Measurements from ENCODE around the gene SCCPDH.

Gene SCCPDH

DNA sequence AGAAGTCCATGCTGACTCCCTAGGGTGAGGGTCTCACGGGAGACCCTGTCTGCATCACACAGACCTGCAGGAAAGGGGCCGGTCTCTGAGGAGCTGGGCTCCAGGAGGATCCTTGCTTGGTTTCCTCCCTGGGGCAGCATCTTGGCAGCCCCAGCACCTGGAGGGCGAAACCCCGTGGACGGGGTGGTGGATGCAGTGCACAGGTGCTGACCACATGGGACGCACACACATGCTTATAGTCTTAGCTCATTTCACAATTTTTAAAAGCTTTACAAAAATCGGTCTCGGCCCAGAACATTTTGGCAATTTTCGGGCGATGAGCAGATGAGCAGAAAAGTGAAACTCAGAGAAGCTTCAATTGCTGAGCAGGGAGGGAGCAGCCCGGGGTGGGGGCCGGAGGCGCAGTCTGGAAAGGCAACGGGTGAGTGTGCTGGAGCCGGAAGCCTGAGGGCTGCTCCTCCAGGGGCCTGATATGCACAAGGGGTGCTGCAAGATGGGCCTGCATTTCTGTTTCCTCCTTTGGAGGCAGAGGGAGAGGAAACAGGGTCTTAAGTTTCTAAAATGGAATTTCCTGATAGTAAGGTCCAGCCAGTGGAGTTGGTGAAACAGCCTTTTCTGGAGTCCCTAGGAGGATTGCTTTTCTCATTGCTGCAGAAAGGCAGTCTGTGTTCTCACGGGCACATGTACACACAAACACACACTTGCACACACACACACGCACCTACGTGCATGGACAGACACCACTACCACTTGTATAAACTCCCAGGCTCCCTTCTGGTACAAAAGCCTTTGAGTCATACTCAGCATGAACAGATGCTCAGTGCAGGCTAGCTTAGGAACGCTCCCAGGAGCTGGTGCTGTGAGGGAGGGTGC is 60.6 kb downstream of the SCCPDH start:
- in situ Hi-C loops (cut with MboI; ENCODE audit: low sequenced_read_pairs) = no loop called here

DNA sequence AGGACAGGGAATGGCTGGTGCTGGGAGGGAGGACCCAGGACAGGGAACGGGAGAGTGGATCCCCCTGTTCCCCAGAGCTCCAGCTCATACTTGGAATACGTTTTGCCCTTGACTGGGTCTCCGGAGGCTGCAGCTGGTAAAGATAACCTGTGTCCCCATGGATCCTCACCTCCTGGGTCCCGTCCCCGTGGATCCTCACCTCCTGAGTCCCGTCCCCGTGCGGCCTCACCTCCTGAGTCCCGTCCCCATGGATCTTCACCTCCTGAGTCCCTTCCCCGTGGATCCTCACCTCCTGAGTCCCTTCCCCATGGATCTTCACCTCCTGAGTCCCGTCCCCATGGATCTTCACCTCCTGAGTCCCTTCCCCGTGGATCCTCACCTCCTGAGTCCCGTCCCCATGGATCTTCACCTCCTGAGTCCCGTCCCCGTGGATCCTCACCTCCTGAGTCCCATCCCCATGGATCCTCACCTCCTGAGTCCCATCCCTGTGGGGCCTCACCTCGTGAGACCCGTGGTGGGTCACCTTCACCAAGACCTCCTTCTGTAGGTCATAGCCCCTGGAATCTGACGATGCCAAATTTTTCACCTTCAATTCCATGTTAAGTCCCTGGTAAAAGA is 61.4 kb downstream of the SCCPDH start:
- in situ Hi-C loops (cut with MboI; ENCODE audit: low sequenced_read_pairs) = no loop called here

DNA sequence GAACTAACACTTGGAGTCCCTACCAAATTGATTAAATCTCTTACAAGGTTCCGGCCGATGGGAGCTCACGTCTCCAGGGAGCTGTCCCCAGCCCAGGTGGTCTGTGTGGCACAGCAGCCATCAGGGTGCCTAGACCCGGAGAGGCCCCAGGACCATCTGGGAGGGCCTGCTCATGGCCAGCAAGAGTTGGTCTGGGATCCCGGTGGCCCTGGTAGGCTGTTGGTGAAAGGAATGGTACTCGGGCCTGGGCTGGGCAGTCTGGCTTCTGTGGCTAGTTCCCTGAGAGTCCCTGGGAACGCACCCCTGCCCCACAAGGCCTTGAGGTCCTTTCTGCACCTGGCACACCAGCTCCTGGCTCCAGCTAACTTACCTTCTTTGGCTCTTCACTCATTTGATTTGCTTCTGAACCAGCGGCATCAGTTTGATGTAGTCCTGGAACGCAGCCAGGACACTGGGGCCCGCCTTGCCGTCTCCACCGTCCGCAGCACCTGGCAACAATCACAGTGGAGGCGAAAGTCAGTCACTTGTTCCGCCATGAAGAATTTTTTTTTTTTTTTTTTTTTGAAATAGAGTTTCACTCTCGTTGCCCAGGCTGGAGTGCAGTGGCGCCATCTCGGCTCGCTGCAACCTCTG is 62.5 kb downstream of the SCCPDH start:
- in situ Hi-C loops (cut with MboI; ENCODE audit: low sequenced_read_pairs) = no loop called here

DNA sequence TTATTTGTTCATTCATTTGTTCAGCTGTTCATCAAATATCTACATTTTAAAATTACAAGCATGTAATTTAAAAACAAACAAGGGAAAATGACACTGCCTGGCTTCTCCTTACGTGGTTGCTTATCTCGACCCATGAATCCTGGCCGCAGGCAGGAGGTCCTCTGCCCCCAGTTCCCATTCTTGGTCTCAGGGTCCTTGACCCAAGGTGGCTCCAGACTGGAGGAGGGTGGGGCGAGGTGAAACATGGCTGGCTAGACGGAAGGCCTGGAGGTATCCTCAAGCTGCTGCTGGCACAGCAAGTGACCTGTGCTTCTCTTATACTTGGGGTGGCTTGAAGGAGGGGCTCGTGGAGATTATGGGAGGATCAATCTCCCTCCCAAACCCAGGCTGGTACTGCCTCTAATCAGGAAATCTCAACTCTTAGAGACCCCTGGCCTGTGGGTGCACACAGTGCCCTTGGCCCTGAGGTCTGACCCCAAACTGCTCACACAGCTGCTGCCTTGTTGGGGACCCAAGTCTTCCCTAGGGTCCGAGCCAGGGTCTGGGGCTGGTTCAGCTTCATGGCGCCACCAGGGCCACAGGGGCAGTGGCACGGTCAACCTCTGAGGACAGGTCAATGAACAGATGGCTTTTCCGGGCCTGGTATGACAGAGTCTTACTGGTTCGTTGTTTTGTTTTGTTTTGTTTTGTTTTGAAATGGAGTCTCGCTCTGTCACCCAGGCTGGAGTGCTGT is 63.7 kb downstream of the SCCPDH start:
- in situ Hi-C loops (cut with MboI; ENCODE audit: low sequenced_read_pairs) = no loop called here

DNA sequence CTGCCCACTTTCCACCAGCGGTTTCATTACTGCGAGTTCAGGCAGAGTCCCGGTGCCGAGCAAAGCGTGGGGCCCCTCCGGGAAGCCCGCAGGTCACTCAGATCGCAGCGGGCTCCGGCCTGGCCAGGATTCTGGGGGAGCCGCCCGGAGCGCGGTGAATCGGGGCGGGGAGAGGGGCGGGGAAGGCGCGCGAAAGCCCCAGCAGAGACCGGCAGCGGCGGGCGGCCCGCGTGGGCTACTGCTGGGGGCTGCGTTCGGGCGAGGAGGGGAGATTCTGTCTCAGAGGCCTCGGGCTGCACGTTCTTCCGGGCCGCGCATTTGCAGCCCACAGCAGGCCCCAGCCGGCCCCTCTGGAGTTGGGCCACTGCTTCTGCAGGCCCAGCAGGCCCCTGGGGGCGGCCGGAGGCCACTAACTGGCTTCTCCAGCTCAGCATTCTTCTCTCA is 64.7 kb downstream of the SCCPDH start:
- in situ Hi-C loops (cut with MboI; ENCODE audit: low sequenced_read_pairs) = no loop called here

DNA sequence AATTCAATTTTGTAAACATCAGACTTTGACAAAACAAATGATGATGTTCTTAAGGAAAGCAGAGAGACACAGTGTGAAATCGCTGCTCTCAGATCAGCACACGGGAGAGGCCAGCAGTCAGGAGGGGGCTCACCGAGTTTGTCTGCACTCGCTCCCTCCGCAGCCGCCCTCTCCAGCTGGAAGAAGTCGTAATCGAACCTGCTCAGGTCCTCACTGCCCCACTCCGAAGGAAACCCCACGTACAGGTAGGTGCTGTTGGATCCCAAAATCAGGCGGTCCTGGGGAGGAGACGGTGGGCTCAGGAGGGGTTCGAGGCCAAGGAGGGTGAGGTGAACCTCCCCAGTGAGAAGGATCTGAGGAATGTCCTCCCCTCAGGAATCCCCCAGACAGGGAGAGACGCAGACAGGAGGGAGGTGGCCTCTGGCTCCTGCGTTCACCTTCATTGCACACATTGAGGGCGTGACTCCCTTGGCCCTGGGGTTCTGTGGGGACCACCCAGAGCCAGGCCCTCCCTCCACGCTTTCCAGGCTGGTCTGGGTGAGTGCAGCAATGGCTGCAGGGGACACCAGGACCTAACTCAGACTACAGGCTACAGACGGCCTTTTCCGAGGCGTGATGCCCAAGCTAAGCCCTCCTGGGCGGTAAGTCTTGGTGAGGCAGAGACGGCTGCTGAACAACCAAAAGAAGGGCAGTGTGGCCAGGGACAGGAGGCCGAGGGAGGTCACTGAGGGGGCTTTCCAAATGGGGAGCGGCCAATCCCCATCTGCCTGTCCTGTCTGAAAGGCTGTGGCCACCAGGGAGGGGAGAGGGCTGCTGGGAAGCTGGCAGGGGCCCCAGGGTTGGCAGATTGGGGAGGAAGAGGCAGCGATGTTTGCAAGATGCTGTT is 65.5 kb downstream of the SCCPDH start:
- in situ Hi-C loops (cut with MboI; ENCODE audit: low sequenced_read_pairs) = no loop called here

DNA sequence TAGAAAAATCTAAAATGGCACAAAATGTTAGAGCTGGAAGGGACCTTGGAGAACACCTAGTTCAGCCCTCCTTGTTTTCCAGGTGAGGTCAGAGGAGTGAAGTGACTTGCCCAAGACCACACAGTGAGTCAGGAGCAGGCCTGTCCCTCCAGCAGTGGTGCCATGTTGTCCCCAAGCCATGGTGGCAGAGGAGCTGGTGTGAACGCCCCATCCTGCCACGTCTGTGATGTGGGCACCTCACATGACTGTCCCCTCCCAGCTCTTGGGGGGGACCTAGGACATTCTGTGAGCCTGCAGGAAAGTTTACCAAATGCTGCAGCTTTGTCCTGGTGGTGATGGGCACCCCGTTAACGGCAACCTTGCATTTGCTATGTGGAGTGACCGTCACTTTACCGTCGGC is 66.2 kb downstream of the SCCPDH start:
- in situ Hi-C loops (cut with MboI; ENCODE audit: low sequenced_read_pairs) = no loop called here

DNA sequence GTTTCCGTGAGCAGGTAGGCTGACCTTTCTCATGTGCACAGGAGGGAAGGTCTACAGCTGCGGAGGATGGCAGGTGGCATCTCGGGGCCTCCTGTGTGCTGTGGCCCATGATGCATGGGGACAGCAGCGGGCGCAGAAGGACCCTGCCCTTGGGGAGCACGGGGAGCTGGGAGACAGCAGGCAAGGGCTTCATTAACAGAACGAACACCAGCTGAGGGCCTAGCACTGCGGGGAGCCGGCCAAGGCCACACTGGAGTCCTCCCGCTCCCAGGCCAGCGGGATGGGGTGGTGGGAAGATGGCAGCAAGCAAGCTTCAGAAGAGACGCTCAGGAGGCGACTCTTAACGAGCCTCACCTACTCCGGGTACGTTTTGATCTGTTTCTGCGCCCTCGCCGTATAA is 66.6 kb downstream of the SCCPDH start:
- in situ Hi-C loops (cut with MboI; ENCODE audit: low sequenced_read_pairs) = no loop called here

DNA sequence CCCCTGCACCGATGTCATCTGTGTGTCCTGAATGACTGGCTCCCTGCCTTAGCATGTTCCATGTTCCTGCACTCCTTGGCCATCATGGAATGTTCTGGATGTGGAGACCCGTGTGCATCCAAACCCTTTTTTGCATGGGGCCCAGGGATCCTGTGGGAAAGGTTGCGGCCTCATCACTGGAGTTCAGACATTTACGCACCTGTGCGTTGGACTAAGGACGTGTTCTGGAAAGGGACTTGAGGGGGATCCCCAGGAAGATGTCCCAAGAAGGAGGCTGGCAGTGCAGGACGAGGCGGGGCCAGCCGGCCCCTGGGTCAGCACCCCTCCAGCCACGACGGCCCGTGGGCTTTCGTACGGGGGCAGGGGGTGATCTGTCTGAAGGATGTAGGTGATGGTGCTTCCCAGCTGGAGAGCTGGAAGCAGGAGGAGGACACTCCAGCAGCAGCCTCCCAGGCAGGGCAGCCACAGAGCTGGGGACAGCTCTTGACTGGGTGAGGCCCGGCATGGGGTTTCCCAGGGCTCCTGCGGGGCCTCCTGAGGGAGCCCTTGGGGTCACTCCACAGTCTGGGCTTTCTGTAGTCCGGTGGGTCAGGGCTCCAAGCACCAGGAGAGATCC is 67.2 kb downstream of the SCCPDH start:
- in situ Hi-C loops (cut with MboI; ENCODE audit: low sequenced_read_pairs) = no loop called here

DNA sequence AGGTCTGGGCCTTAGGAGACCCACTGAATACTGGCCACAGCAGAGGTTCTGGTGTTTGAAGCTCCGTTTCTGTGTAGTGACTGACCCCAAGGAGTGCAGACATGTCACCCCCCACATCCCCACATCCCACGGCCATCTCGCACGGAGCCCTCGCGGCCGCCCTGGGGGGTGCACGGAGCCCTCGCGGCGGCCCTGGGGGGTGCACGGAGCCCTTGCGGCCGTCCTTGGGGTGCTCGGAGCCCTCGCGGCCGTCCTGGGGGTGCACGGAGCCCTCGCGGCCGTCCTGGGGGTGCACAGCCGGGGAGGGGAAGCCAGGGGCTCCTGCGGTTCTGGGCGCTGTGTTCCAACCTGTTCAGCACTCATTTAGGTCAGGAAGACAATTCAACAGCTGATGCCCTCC is 68.4 kb downstream of the SCCPDH start:
- in situ Hi-C loops (cut with MboI; ENCODE audit: low sequenced_read_pairs) = no loop called here

DNA sequence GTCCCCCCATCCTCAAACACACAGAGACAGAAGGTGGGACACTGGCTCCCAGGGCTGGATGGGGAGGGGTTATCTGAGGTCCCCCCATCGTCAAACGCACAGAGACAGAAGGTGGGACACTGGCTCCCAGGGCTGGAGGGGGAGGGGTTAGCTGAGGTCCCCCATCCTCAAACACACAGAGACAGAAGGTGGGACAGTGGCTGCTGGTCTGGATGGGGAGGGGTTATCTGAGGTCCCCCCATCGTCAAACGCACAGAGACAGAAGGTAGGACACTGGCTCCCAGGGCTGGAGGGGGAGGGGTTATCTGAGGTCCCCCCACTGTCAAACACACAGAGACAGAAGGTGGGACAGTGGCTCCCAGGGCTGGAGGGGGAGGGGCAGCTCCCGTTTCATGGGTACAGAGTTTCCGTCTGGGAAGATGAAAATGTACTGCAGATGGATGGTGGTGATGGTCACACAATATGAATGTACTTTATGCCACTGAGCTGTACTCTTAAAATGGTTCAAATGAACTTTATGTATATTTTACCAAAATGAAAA is 69.2 kb downstream of the SCCPDH start:
- in situ Hi-C loops (cut with MboI; ENCODE audit: low sequenced_read_pairs) = no loop called here

DNA sequence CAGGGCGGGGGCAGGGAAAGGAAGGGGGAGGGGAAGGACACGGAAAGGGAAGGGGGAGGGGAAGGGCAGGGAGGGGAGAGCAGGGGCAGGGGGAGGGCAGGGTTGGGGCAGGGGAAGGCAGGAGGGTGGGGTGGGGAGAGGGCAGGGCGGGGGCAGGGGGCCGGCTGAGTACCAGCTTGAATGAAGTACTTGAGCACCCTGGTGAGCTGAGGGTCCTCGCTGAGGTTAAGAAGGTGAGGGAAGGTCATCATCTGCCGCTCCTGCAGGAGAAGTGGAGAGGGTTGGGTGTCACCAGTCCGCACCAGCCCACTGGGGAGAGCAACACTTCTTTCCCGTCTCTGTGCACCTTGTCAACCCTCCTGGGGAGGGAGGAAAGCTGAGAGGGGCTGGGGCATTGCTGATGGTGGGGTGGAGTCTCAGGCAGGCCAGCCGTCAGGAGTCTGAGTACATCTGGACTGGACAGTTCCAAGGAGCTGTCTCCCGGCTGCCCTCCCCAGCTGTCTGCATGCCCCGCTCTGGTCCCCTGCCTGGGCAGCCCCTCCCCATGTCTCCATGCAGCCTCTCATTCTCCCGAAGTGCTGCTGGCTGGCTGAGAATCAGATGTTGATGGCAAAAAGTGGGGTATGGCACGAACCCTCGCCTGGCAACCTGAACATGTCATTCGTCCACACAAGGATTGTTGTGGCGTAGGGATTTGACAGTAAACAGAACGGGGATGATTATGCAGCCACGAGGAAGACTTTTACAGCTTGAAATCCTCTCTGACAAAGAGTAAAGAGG is 70.0 kb downstream of the SCCPDH start:
- in situ Hi-C loops (cut with MboI; ENCODE audit: low sequenced_read_pairs) = no loop called here

DNA sequence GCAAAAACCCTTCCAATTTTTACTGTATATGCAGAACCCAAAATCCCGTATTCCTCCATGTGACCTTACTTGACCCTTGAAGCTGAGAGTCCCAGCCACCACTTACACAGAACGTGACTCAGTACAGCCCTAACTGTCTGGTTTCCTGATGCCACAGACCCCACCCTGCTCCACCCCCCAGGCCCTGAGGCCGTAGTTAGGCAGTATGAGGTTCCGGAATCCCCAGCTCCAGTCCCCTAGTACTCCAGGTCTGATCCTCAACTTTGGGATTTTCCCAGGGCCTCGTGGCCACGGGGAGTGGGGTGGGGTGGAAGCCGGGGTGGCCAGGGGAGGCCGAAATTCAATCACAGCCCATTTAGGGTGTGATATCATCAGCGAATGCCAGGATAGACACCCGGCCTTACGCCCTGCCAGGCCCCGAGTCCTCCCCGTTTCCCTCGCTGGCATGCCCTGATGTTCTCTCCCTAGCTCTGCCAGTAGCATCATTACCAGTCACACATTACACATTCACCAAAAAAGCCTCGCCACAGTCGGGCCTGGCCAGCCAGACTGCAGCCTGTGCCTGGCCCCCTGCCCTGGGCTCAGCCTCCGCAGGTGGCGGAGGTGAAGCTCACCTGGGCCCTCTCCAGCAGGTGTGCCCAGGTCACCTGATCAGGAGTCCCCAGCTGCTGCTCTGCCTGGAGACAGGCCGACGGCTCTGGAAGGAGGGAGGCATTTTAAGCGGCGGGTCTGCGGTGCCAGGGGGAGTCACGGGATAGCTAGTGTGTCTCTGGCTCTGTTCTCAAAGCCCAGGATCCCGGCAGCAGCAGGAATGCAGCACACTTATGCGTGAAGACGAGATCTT is 70.8 kb downstream of the SCCPDH start:
- in situ Hi-C loops (cut with MboI; ENCODE audit: low sequenced_read_pairs) = no loop called here

DNA sequence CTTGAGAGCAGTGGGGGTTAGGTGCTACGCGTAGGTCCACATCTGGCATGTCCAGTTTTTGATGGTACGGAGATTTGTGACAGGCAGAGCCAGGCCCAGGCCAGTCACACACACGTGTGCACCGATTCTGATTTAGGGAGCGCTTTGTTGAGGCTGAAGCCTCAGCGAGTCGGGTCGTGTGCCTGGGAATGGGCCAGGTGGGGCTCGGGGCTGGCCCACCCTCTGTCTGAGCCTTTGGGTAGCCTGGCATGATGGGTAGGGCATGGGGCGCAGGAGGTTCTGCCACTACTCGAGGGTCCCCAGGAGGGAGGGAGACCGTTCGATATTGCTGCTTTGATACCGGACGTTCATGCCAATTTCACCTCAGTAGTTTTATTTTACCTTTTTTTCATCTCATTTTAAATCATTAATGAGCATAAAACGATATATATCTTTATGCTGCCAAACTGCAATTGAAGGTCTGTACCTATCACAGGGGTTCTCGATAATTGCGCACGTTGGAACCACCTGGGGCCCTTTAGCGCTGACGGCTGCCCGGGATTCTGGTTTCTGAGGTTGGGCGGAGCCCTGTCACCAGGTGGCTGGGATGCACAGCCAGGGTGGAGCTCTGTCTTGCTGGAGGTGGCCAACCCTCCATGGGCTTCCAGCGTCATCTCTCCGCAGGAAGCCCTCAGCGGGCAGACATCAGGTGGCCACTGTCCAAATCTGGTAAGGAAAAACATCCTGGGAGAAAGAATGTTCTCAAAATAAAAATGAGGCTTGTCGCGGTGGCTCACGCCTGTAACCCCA is 71.9 kb downstream of the SCCPDH start:
- in situ Hi-C loops (cut with MboI; ENCODE audit: low sequenced_read_pairs) = no loop called here

DNA sequence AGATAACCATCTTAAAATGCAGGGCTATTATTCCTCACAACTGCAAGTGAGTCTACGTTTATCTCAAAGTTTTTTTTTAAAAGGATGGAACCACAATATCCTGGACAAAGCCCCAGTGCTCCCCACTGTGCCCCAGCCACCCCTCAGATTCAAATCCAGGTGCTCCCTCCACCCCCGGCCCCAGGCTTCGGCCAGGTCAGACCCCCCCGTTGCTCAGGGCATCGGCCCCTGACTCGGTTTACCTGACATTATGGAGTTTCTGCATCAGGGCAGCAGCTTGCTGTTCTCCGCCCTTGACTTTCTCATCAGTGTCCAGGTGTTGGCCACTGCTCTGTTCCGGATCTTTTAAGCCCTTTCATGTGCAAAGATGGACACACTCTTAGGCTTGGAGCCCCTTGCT is 72.9 kb downstream of the SCCPDH start:
- in situ Hi-C loops (cut with MboI; ENCODE audit: low sequenced_read_pairs) = no loop called here

DNA sequence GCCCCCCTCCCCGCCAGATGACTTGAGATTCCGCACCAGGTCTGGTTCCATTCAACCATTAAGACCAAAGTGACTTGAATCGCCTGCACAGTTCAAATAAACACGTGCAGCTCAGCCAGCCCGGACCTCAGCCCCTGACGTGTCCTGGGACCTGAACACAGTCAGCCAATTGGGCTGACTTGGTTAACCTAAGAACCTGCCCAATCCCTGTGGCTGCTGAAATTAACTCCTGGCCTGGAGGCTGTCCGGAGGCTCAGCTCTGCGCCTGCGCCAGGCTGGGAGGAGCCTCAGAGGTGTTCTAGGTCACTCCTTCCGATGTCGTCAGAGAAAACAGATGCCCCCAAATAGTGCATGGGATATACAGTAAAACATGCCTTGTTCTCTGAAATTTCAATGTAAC is 73.4 kb downstream of the SCCPDH start:
- in situ Hi-C loops (cut with MboI; ENCODE audit: low sequenced_read_pairs) = no loop called here

DNA sequence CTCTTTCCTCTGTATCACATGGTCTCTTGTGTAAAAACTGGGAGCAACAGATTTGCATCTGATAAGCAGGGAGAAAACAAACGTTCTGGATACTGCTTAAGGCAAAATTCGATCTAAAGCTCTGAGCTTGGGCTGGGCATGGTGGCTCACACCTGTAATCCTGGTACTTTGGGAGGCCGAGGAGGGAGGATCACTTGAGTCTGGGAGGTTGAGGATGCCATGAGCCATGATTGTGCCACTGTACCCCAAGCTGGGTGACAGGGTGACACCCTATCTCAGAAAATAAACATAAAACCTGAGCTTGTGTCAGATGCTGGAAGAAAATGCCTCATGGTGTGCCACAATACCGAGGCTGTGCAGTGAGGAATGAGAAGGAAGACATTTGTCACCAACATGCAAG is 73.9 kb downstream of the SCCPDH start:
- in situ Hi-C loops (cut with MboI; ENCODE audit: low sequenced_read_pairs) = no loop called here

All from HL-60/S4 treated with retinoic acid at 250 ng/mL for 4 days and 3 days (cell line).